ENCODE results near the gene EXOC1.

The EXOC1 gene

GRCh38 chr4:55892156-55892555, 38.7 kb downstream of the EXOC1 start:
- peaks cover 29% of the 10 kb centered on the region; the same call in 1 of the 2 replicates for H3K36me3 ChIP-seq (ENCODE audit: insufficient read depth, low read length)
- H3K4me2 ChIP-seq (ENCODE audit: low read depth, low read length, poor library complexity, severe bottlenecking) = no peak overlapping the region
- no peak overlapping the region for H2AFZ ChIP-seq (ENCODE audit: low read length)
- no peaks in the 10 kb centered on the region for H3F3A ChIP-seq (ENCODE audit: low read depth)
- no peak overlapping the region for H3K4me3 ChIP-seq (ENCODE audit: low read length, poor library complexity, severe bottlenecking)
- H3K4me1 ChIP-seq (ENCODE audit: insufficient read depth, low read length, poor library complexity, severe bottlenecking) = no peaks in the 10 kb centered on the region
- H3K9me2 ChIP-seq (replicated peaks; ENCODE audit: low read depth, low read length) = no peaks in the 10 kb centered on the region
- H3K9ac ChIP-seq (ENCODE audit: low read depth, low read length, poor library complexity, severe bottlenecking) = no peak overlapping the region
- TF ChIP-seq EZH2phosphoT487 (IDR thresholded peaks at IDR 0.05; ENCODE audit: borderline replicate concordance) (no peak), CTCF (conservative IDR thresholded peaks at IDR 0.05; ENCODE audit: low read length) (no peak)
- no peaks in the 10 kb centered on the region for H3K79me2 ChIP-seq (ENCODE audit: insufficient read depth, low read length)
- H3K9me3 ChIP-seq (ENCODE audit: insufficient read depth, low read depth, low read length) = no peaks in the 10 kb centered on the region
- no peaks in the 10 kb centered on the region for H3K27me3 ChIP-seq (ENCODE audit: insufficient read depth, low read length, poor library complexity, severe bottlenecking)
- no peaks in the 10 kb centered on the region for H4K20me1 ChIP-seq (ENCODE audit: insufficient read depth, low read length, poor library complexity, severe bottlenecking)

- no peaks in the 10 kb centered on the region for H3K9me3 ChIP-seq (ENCODE audit: insufficient read depth, low read depth, low read length)
- no peaks in the 10 kb centered on the region for H3K79me2 ChIP-seq (ENCODE audit: insufficient read depth, low read length)
- H3K36me3 ChIP-seq (ENCODE audit: insufficient read depth, low read length) = peaks cover 32% of the 10 kb centered on the region; the same call in 1 of the 2 replicates
- no peak for TF ChIP-seq CTCF (conservative IDR thresholded peaks at IDR 0.05; ENCODE audit: low read length)
- no peak for TF ChIP-seq EZH2phosphoT487 (IDR thresholded peaks at IDR 0.05; ENCODE audit: borderline replicate concordance)
- no peaks in the 10 kb centered on the region for H3K9me2 ChIP-seq (replicated peaks; ENCODE audit: low read depth, low read length)
- H3K27me3 ChIP-seq (ENCODE audit: insufficient read depth, low read length, poor library complexity, severe bottlenecking) = no peaks in the 10 kb centered on the region
- H2AFZ ChIP-seq (ENCODE audit: low read length) = no peak overlapping the region
- H3K4me3 ChIP-seq (ENCODE audit: low read length, poor library complexity, severe bottlenecking) = no peak overlapping the region
- no peak overlapping the region for H3K9ac ChIP-seq (ENCODE audit: low read depth, low read length, poor library complexity, severe bottlenecking)
- H3F3A ChIP-seq (ENCODE audit: low read depth) = no peaks in the 10 kb centered on the region
- H3K4me2 ChIP-seq (ENCODE audit: low read depth, low read length, poor library complexity, severe bottlenecking) = no peak overlapping the region
- H4K20me1 ChIP-seq (ENCODE audit: insufficient read depth, low read length, poor library complexity, severe bottlenecking) = no peaks in the 10 kb centered on the region
- H3K4me1 ChIP-seq (ENCODE audit: insufficient read depth, low read length, poor library complexity, severe bottlenecking) = no peaks in the 10 kb centered on the region
Observed at GRCh38 chr4:55896622-55897021, 43.2 kb downstream of the EXOC1 start.

GRCh38 chr4:55902677-55903076, 49.2 kb downstream of the EXOC1 start:
- Histone ChIP-seq H3K9ac (ENCODE audit: low read depth, low read length, poor library complexity, severe bottlenecking) (no peak overlapping the region), H3K4me2 (ENCODE audit: low read depth, low read length, poor library complexity, severe bottlenecking) (no peak overlapping the region), H4K20me1 (ENCODE audit: insufficient read depth, low read length, poor library complexity, severe bottlenecking) (no peaks in the 10 kb centered on the region), H3K4me1 (ENCODE audit: insufficient read depth, low read length, poor library complexity, severe bottlenecking) (peaks cover 10% of the 10 kb centered on the region), H3K9me2 (replicated peaks; ENCODE audit: low read depth, low read length) (no peaks in the 10 kb centered on the region), H3K27me3 (ENCODE audit: insufficient read depth, low read length, poor library complexity, severe bottlenecking) (no peaks in the 10 kb centered on the region), H3F3A (ENCODE audit: low read depth) (no peaks in the 10 kb centered on the region), H3K36me3 (ENCODE audit: insufficient read depth, low read length) (peaks cover 24% of the 10 kb centered on the region), H3K79me2 (ENCODE audit: insufficient read depth, low read length) (no peaks in the 10 kb centered on the region), H2AFZ (ENCODE audit: low read length) (no peak overlapping the region), H3K4me3 (ENCODE audit: low read length, poor library complexity, severe bottlenecking) (no peak overlapping the region), H3K9me3 (ENCODE audit: insufficient read depth, low read depth, low read length) (no peaks in the 10 kb centered on the region)
- TF ChIP-seq EZH2phosphoT487 (IDR thresholded peaks at IDR 0.05; ENCODE audit: borderline replicate concordance) (no peak), CTCF (conservative IDR thresholded peaks at IDR 0.05; ENCODE audit: low read length) (no peak)
